ENCODE data around the gene LAMB3.

DNA sequence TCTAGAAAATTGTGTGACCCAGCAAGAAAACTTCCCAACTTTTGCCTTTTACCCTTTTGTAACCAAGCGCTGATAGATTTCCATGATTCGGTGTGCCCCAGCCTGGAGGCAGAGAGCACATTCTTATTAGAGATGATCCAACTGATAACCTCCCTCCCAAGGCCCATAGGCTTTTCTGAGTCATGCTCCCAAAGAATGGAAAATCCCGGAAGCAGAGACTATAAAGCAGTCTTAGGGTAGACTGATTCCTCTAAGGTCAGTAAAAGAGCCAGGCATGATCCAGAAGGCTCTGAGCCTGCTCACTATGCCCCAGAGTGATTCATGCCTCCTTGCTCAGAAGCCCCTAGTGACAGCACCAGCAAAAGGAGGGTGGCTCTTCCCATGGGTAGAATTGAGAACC is 64.4 kb downstream of the LAMB3 start:
- TF ChIP-seq GATA2 (IDR thresholded peaks at IDR 0.05; ENCODE audit: low read depth, low read length): no peak
- TF ChIP-seq GATA3 (IDR thresholded peaks at IDR 0.05; ENCODE audit: low read depth, low read length): no peak

Measured in SH-SY5Y (cell line).